Measurements from ENCODE around the gene TIAM2.
"Not testable (repeated sequence)": the region's sequence is repeated elsewhere in the genome, so short reads cannot be mapped to it uniquely, and the experiment has no call there.

Gene TIAM2

GRCh38 chr6:154991207-154991606 is 3.9 kb upstream of the TIAM2 start:
- no peak for DNase-seq

- no peak for DNase-seq
These were observed 2.1 kb upstream of the TIAM2 start for GRCh38 chr6:154993026-154993425.

- DNase-seq, result no peak
These were observed 1.4 kb upstream of the TIAM2 start for GRCh38 chr6:154993710-154994109.

GRCh38 chr6:154994836-154995253 is 270 bp upstream of the TIAM2 start:
- DNase-seq, result no peak

GRCh38 chr6:154996016-154996590 is 988 bp downstream of the TIAM2 start:
- no peak for DNase-seq

GRCh38 chr6:154996841-154997311 is 1.8 kb downstream of the TIAM2 start:
- DNase-seq, result no peak

- DNase-seq, result no peak
These were observed 3.7 kb downstream of the TIAM2 start for GRCh38 chr6:154998855-154999254.

GRCh38 chr6:155001482-155001881 is 6.4 kb downstream of the TIAM2 start:
- DNase-seq, result no peak

GRCh38 chr6:155001934-155002333 is 6.8 kb downstream of the TIAM2 start:
- DNase-seq, result no peak

GRCh38 chr6:155003476-155003875 is 8.4 kb downstream of the TIAM2 start:
- no peak for DNase-seq

- DNase-seq, result no peak
These were observed 8.9 kb downstream of the TIAM2 start for GRCh38 chr6:155004017-155004416.

GRCh38 chr6:155004576-155005372 is 9.7 kb downstream of the TIAM2 start:
- no peak for DNase-seq

- DNase-seq, result no peak
These were observed 13.5 kb downstream of the TIAM2 start for GRCh38 chr6:155008625-155009024.

GRCh38 chr6:155010940-155011339 is 15.8 kb downstream of the TIAM2 start:
- no peak for DNase-seq

GRCh38 chr6:155011809-155012291 is 16.7 kb downstream of the TIAM2 start:
- DNase-seq, result no peak

GRCh38 chr6:155013457-155013876 is 18.4 kb downstream of the TIAM2 start:
- DNase-seq, result no peak

- no peak for DNase-seq
These were observed 19.0 kb downstream of the TIAM2 start for GRCh38 chr6:155014137-155014536.

GRCh38 chr6:155014670-155015300 is 19.7 kb downstream of the TIAM2 start:
- no peak for DNase-seq

GRCh38 chr6:155018415-155018814 is 23.3 kb downstream of the TIAM2 start:
- DNase-seq, result not testable (repeated sequence)

GRCh38 chr6:155021680-155022079 is 26.6 kb downstream of the TIAM2 start:
- no peak for DNase-seq

GRCh38 chr6:155022721-155023120 is 27.6 kb downstream of the TIAM2 start:
- DNase-seq, result no peak

GRCh38 chr6:155023717-155024116 is 28.6 kb downstream of the TIAM2 start:
- DNase-seq, result no peak

GRCh38 chr6:155024391-155025027 is 29.4 kb downstream of the TIAM2 start:
- DNase-seq, result no peak

Measured in effector CD4-positive, alpha-beta T cell (primary cell).